ENCODE results near the gene MAP3K14.

DNA sequence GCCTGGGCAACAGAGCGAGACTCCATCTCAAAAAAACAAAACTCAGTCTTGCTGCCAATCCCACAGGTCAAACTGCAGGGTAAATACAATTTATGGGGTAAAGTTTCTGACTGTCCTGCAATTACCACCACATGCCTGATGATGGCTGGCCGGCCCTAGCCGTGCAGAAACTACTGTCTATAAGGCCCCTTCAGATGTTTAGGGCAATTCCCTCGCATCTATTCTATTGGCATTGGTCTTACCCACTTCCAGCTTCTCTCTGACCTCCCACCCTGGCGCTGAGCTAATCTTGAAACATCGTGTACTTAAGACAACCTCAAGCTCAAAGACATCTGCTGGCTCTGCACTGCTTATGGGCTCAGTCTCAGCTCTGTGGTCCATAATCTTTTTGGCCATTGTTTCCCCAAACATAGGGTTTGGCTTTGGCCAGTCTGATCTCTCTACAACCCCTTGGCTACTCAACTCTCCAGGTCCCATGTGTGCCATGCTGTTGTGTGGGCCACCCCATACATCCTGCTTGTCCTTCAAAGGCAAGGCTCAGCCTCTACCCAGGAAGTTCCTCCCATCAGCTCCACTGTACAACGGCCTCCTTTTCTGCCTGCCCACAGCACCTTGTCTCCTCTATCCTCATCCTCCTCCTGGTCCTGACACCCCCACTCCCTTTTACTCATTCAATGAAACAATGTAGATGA is 16.6 kb downstream of the MAP3K14 start:
- no peak for TF ChIP-seq POLR2A (IDR thresholded peaks at IDR 0.05; ENCODE audit: low read depth, low read length)
- no peak for TF ChIP-seq CBFB (IDR thresholded peaks at IDR 0.05; ENCODE audit: low read depth)
- TF ChIP-seq CREB1 (IDR thresholded peaks at IDR 0.05; ENCODE audit: low read depth): no peak
- TF ChIP-seq EP300 (IDR thresholded peaks at IDR 0.05; ENCODE audit: borderline replicate concordance in 1 of 2, control insufficient read depth in 1 of 2, low read depth in 2 of 2, low read length in 2 of 2): no peak
- no peak for TF ChIP-seq BHLHE40 (IDR thresholded peaks at IDR 0.05; ENCODE audit: borderline replicate concordance in 1 of 2, low read depth in 2 of 2, low read length in 1 of 2)
- no peak for TF ChIP-seq CBX5 (IDR thresholded peaks at IDR 0.05; ENCODE audit: low read depth)
- TF ChIP-seq SMC3 (IDR thresholded peaks at IDR 0.05; ENCODE audit: borderline replicate concordance, low read length): no peak; the same call in 1 of the 2 replicates
- TF ChIP-seq MXI1 (IDR thresholded peaks at IDR 0.05; ENCODE audit: low read depth, low read length): no peak
- TF ChIP-seq, protein P1, sequence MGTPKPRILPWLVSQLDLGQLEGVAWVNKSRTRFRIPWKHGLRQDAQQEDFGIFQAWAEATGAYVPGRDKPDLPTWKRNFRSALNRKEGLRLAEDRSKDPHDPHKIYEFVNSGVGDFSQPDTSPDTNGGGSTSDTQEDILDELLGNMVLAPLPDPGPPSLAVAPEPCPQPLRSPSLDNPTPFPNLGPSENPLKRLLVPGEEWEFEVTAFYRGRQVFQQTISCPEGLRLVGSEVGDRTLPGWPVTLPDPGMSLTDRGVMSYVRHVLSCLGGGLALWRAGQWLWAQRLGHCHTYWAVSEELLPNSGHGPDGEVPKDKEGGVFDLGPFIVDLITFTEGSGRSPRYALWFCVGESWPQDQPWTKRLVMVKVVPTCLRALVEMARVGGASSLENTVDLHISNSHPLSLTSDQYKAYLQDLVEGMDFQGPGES (IDR thresholded peaks at IDR 0.05): no peak
- TF ChIP-seq, protein P2, sequence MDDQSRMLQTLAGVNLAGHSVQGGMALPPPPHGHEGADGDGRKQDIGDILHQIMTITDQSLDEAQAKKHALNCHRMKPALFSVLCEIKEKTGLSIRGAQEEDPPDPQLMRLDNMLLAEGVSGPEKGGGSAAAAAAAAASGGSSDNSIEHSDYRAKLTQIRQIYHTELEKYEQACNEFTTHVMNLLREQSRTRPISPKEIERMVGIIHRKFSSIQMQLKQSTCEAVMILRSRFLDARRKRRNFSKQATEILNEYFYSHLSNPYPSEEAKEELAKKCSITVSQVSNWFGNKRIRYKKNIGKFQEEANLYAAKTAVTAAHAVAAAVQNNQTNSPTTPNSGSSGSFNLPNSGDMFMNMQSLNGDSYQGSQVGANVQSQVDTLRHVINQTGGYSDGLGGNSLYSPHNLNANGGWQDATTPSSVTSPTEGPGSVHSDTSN (IDR thresholded peaks at IDR 0.05; ENCODE audit: insufficient replicate concordance, low read depth, low read length): no peak
- TF ChIP-seq HCFC1 (IDR thresholded peaks at IDR 0.05; ENCODE audit: low read length): no peak

Data from GM12878 (cell line).